ENCODE data around the gene ARID1B.

DNA sequence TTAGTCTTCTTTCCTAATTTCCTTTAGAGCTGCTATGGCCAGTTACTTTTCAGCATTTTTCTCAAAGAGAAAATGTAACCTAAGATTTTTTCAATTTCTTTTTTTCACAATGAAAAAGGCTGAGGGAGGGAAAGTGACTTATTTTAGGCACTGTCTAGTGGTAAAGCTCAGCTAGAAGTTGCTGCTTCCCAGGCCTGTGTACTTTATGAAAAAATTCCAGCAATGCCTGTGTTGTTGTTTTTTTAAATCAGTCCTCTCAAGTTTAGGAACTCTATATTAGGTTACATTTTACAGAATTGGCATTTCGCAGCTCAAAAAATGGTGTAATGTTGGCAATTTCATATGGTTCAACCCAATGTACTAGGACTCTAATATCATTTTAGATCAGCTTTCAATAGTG, 269.6 kb downstream of the ARID1B start:
- TF ChIP-seq POLR2A (IDR thresholded peaks at IDR 0.05): no peak
- TF ChIP-seq, protein P1, sequence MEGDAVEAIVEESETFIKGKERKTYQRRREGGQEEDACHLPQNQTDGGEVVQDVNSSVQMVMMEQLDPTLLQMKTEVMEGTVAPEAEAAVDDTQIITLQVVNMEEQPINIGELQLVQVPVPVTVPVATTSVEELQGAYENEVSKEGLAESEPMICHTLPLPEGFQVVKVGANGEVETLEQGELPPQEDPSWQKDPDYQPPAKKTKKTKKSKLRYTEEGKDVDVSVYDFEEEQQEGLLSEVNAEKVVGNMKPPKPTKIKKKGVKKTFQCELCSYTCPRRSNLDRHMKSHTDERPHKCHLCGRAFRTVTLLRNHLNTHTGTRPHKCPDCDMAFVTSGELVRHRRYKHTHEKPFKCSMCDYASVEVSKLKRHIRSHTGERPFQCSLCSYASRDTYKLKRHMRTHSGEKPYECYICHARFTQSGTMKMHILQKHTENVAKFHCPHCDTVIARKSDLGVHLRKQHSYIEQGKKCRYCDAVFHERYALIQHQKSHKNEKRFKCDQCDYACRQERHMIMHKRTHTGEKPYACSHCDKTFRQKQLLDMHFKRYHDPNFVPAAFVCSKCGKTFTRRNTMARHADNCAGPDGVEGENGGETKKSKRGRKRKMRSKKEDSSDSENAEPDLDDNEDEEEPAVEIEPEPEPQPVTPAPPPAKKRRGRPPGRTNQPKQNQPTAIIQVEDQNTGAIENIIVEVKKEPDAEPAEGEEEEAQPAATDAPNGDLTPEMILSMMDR (IDR thresholded peaks at IDR 0.05): no peak
